Spleen (tissue), 11 donors: Measurements from ENCODE around the gene PCSK6. TPM values are rescaled to one million over a fixed set of nuclear protein-coding genes. Genes with fewer than 3 reads are reported as not detected.
"Not testable (repeated sequence)": the region's sequence is repeated elsewhere in the genome, so short reads cannot be mapped to it uniquely, and the experiment has no call there.

Experiments used
- DNase-seq: peaks from one replicate; pipeline ENCODE4 v3.0.0-alpha.2; 2020
- H3K27ac ChIP-seq, 8 donors: fragments of 200-600 bp; sonication (generic) in 7 of 8; 1 replicate in 4 of 8; 2 replicates in 4 of 8; pipeline versions ENCODE4 v1.5.0 to v1.8.0; 2016 to 2021; ENCODE audit warnings: inconsistent platforms in 4 of 8, mild to moderate bottlenecking in 4 of 8, moderate library complexity in 1 of 8
- H3K27me3 ChIP-seq, 7 donors: fragments of 200-600 bp; sonication (generic) in 6 of 7; replicated peaks in 1 of 7; 1 replicate in 4 of 7; 2 replicates in 3 of 7; pipeline versions ENCODE4 v1.5.0 to v1.8.0; 2016 to 2021; ENCODE audit warnings: inconsistent platforms in 3 of 7, mild to moderate bottlenecking in 1 of 7
- H3K36me3 ChIP-seq, 6 donors: fragments of 200-600 bp; sonication (generic) in 5 of 6; 1 replicate in 4 of 6; 2 replicates in 2 of 6; pipeline versions ENCODE4 v1.5.0 to v1.8.0; 2016 to 2021; ENCODE audit warnings: inconsistent platforms in 2 of 6
- H3K4me1 ChIP-seq, 6 donors: fragments of 200-600 bp; sonication (generic) in 5 of 6; 1 replicate in 3 of 6; 2 replicates in 3 of 6; pipeline versions ENCODE4 v1.5.0 to v1.8.0; 2016 to 2021; ENCODE audit warnings: inconsistent platforms in 3 of 6
- H3K4me3 ChIP-seq, 8 donors: fragments of 200-600 bp; sonication (generic) in 7 of 8; 1 replicate in 4 of 8; 2 replicates in 4 of 8; pipeline versions ENCODE4 v1.5.0 to v1.8.0; 2016 to 2021; ENCODE audit warnings: inconsistent platforms in 4 of 8, mild to moderate bottlenecking in 4 of 8, moderate library complexity in 2 of 8
- H3K9me3 ChIP-seq, 8 donors: fragments of 200-600 bp; sonication (generic) in 7 of 8; 1 replicate in 4 of 8; 2 replicates in 4 of 8; pipeline versions ENCODE4 v1.5.0 to v1.8.0; 2016 to 2021; ENCODE audit warnings: inconsistent platforms in 4 of 8
- POLR2A ChIP-seq, 3 donors: fragments of 450-650 bp; IDR thresholded peaks; one replicate each; pipeline ENCODE4 v1.5.1; 2017; ENCODE audit warnings: antibody characterized with exemption in 3 of 3, mild to moderate bottlenecking in 1 of 3
- POLR2AphosphoS5 ChIP-seq, 3 donors: sonication (generic); formaldehyde crosslinking; IDR thresholded peaks; one replicate each; pipeline ENCODE4 v1.5.1; 2017; ENCODE audit warnings: antibody characterized with exemption in 3 of 3
- WGBS, 5 donors: extraction: QIAGEN DNeasy Blood & Tissue Kit in 3 of 5; methylation state at CpG; one replicate each; pipeline versions ENCODE4 v1.1.5 to v1.1.7; 2013 to 2018; 5-methylcytosine and 5-hydroxymethylcytosine counted together
- intact Hi-C: fragments of 100-400 bp; cut with DNase I; formaldehyde crosslinking; loops from one replicate; pipeline ENCODE4 v1.15.0; 2023; ENCODE audit warnings: low total_unique reads
- polyA plus RNA-seq, 3 donors: library from polyadenylated mRNA; stranded (reverse); fragments of 200-250 nt; gene quantifications; one replicate each; pipeline ENCODE4 v1.2.1, GENCODE V29; 2013
- total RNA-seq, 7 donors: library from RNA; depleted of rRNA in 3 of 7; stranded (reverse); fragments of >200 nt in 3 of 7; fragmentation: NEBNext Ultra II Directional in 4 of 7; extraction: Animal tissue kit (Norgen Biotek cat#: 25700) in 4 of 7; gene quantifications; one replicate each; pipeline versions ENCODE4 v1.1.0 to v1.2.1, GENCODE V29; 2016 to 2021
- TF ChIP-seq, protein P1 (sequence below), 11 experiments: fragments of 200-600 bp in 7 of 11; fragments of 450-650 bp in 4 of 11; sonication (generic) in 4 of 11; IDR thresholded peaks in 8 of 11; conservative IDR thresholded peaks in 3 of 11; 1 replicate in 7 of 11; 2 replicates in 4 of 11; pipeline versions ENCODE4 v1.4.0 to v1.8.0; 2016 to 2021; ENCODE audit warnings: antibody characterized with exemption in 11 of 11, inconsistent platforms in 4 of 11, mild to moderate bottlenecking in 1 of 11
- donor health status: healthy with polysubstance abuse.
- donor health status: DM: no; HTN: no; CAD: no; lungs with moderate emphysema.
- donor health status: DM: no; HTN: no; CAD: no.
- donor health status: Bipolar disorder and iron deficiency.
- donor health status: healthy.
- donor health status: DM: no; HTN: no; CAD: no.
- donor health status: DM: yes; HTN: yes; CAD: no.

Gene PCSK6
- total and polyA plus RNA-seq, 10 donors, result 10.0 to 403 (median 252) TPM

DNA sequence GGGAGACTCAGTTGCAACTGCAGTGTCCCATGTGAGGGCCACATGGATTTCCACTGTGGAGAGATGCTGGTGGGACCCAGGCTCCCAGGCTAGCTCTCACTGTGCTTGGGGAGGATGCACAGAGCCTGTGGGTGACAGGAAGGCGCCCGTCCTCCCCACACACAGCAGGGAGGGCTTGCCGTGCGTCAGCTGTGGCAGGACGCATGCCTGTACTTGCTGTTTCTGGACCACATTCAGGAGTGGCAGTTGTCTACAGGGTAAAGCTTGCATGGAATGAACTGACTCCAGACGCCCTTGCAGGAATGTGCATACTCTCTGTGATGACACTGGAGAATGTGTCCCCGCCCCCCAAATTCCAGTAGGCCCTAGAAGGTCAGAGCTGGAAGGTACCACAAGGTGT lies 130.6 kb downstream of the PCSK6 start:
- Histone ChIP-seq H3K4me3 (no peak overlapping the region), H3K9me3 (no peaks in the 10 kb centered on the region), H3K36me3 (peaks cover 0 to 68% (median 6%) of the 10 kb centered on the region in 6 donors), H3K27ac (no peak overlapping the region), H3K27me3 (peaks cover 0 to 6% (median 0%) of the 10 kb centered on the region in 7 donors), H3K4me1 (peaks cover 0 to 36% (median 14%) of the 10 kb centered on the region in 6 donors)
- TF ChIP-seq POLR2AphosphoS5 (IDR thresholded peaks at IDR 0.05) (peak in 1 of 3 donors; percentile 18), POLR2A (IDR thresholded peaks at IDR 0.05) (no peak)
- TF ChIP-seq, protein P1, sequence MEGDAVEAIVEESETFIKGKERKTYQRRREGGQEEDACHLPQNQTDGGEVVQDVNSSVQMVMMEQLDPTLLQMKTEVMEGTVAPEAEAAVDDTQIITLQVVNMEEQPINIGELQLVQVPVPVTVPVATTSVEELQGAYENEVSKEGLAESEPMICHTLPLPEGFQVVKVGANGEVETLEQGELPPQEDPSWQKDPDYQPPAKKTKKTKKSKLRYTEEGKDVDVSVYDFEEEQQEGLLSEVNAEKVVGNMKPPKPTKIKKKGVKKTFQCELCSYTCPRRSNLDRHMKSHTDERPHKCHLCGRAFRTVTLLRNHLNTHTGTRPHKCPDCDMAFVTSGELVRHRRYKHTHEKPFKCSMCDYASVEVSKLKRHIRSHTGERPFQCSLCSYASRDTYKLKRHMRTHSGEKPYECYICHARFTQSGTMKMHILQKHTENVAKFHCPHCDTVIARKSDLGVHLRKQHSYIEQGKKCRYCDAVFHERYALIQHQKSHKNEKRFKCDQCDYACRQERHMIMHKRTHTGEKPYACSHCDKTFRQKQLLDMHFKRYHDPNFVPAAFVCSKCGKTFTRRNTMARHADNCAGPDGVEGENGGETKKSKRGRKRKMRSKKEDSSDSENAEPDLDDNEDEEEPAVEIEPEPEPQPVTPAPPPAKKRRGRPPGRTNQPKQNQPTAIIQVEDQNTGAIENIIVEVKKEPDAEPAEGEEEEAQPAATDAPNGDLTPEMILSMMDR (IDR thresholded peaks at IDR 0.05 in 8 of 11, conservative IDR thresholded peaks at IDR 0.05 in 3 of 11), result no peak
- no peak for DNase-seq
- 61 to 85% (median 75%) methylated on average over 2 to 7 of the region's 7 CpGs for WGBS, 5 donors
- intact Hi-C loops, result no loop called here

- Histone ChIP-seq H3K4me3 (no peak overlapping the region), H3K36me3 (peaks cover 0 to 64% (median 6%) of the 10 kb centered on the region in 6 donors), H3K27me3 (peaks cover 0 to 6% (median 0%) of the 10 kb centered on the region in 7 donors), H3K4me1 (peaks cover 0 to 31% (median 13%) of the 10 kb centered on the region in 6 donors), H3K9me3 (no peaks in the 10 kb centered on the region), H3K27ac (no peak overlapping the region)
- intact Hi-C loops, result no loop called here
- DNase-seq, result no peak
- WGBS, 5 donors, result 84 to 95% (median 87%) methylated on average over 10 to 11 of the region's 11 CpGs
- peak in 1 of 3 donors; percentile 36 for TF ChIP-seq POLR2AphosphoS5 (IDR thresholded peaks at IDR 0.05)
- TF ChIP-seq, protein P1 (IDR thresholded peaks at IDR 0.05 in 8 of 11, conservative IDR thresholded peaks at IDR 0.05 in 3 of 11), result no peak
These were observed 131.6 kb downstream of the PCSK6 start for GRCh38 chr15:101357885-101358284.

DNA sequence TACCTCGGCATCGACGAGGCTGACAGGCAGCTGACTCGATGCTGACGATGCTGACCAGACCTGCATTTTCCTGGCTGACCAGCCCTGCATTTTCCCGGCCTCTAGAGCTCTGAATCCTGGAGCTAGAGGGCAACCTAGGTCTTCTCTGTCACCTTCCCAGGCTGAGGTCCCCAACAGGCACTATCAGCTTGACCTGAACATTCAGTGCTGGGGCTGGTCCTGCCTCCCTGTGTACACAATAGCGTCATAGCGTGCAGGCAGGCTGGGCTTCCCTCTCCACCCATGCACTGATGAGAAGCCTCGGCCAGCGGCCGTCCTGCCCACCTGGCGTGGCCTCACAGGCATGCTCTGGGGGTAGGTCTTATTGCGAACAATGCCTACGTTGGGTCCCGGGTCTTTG lies 132.2 kb downstream of the PCSK6 start:
- no peak overlapping the region for H3K4me3 ChIP-seq
- peaks cover 0 to 2% (median 0%) of the 10 kb centered on the region in 7 donors for H3K27me3 ChIP-seq
- no peak overlapping the region for H3K27ac ChIP-seq
- no peaks in the 10 kb centered on the region for H3K9me3 ChIP-seq
- intact Hi-C loops, result no loop called here
- peaks cover 0 to 58% (median 6%) of the 10 kb centered on the region in 6 donors for H3K36me3 ChIP-seq
- TF ChIP-seq, protein P1 (IDR thresholded peaks at IDR 0.05 in 8 of 11, conservative IDR thresholded peaks at IDR 0.05 in 3 of 11), result no peak
- no peak for TF ChIP-seq POLR2AphosphoS5 (IDR thresholded peaks at IDR 0.05)
- TF ChIP-seq POLR2A (IDR thresholded peaks at IDR 0.05), result no peak
- DNase-seq, result no peak
- 84 to 91% (median 87%) methylated on average over 7 to 15 of the region's 15 CpGs for WGBS, 5 donors
- H3K4me1 ChIP-seq, result peaks cover 0 to 27% (median 9%) of the 10 kb centered on the region in 6 donors

DNA sequence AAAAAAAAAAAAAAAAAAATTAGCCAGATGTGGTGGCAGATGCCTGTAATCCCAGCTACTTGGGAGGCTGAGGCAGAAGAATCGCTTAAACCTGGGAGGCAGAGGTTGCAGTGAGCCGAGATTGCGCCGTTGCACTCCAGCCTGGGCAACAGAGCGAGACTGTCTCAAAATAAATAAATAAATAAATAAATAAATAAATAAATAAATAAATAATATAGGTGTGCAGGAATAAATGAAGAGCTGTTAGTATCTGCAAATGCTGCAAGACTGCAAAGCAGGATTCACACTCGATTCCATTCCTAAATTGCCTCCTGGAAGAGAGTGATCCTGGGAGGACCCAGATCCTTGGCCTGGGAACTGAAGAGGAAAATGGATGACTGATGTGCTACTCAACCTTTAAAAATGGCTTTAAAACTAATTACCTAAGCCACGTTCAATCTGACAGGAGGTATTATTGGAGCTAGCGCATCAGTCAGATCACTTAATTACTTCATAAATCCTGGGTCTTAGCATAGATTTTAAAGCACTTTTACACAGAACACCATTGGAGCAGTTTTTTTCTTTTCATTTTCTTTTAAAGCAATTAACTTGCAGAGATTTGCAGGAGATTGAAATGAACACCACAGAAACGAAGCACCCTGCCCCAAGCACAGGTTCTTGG lies 132.9 kb downstream of the PCSK6 start:
- H3K27me3 ChIP-seq, DNase-seq, H3K4me3 ChIP-seq, H3K9me3 ChIP-seq, intact Hi-C loops, H3K27ac ChIP-seq: not testable (repeated sequence)
- Histone ChIP-seq H3K4me1 (peaks cover 0 to 23% (median 7%) of the 10 kb centered on the region in 6 donors), H3K36me3 (peaks cover 0 to 55% (median 6%) of the 10 kb centered on the region in 6 donors)
- 81 to 93% (median 87%) methylated on average over 9 of the region's 9 CpGs for WGBS, 5 donors
